ENCODE measurements around the gene ADRA2C. TPM values are rescaled to one million over a fixed set of nuclear protein-coding genes. Genes with fewer than 3 reads are reported as not detected.

ADRA2C gene
- total RNA-seq, 4 donors from 2014 or later, result 0.96 to 1.6 (median 1.1) TPM; not detected in 1

DNA sequence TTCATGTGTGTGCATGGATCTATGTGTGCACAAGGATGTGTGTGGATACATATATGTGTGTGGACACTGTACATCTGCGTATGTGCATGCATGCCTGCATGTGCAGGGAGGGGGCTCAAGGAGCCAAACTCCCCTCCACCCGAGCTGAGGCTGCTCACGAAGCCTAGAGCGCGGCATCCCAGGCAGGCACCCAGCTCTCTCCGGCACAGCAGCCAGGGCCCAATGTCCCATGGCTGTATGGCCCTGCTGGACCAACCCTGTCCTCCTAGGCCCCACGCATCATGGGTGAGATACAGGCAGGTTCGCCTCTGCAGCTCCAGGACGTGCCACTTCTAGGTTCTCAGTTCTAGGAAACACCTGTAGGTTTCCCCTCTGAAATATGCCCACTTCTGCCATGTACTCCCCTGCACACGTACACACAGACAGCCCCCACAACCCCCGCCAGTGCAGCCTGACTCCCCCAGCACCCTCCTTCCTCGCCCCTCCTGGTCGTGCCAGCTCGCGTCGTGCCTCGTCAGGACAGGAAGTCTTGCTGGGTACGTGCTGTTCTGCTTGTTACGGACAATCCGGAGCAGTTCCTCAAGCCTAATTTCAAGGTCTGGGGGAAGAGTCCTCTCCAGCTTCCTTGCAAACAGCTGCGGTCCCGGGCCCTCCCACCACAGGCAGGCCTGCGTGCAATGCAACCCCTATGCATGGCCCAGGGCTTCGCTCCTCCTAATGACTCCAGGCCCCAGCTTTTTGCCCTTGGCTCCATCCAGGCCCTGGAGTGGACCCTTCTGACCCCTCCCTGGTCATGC, 3.2 kb upstream of the ADRA2C start:
- in situ Hi-C loops (cut with MboI; ENCODE audit: low pct_ligation_motif_present in 1 of 4, low pct_unique_long_range_greater_than_20kb in 1 of 4, low sequenced_read_pairs in 3 of 4), result no loop called here
- no peak overlapping the region for H3K27ac ChIP-seq
- no peak for DNase-seq
- TF ChIP-seq POLR2A (IDR thresholded peaks at IDR 0.05), result no peak
- TF ChIP-seq POLR2AphosphoS5 (IDR thresholded peaks at IDR 0.05), result no peak
- TF ChIP-seq, protein P1, sequence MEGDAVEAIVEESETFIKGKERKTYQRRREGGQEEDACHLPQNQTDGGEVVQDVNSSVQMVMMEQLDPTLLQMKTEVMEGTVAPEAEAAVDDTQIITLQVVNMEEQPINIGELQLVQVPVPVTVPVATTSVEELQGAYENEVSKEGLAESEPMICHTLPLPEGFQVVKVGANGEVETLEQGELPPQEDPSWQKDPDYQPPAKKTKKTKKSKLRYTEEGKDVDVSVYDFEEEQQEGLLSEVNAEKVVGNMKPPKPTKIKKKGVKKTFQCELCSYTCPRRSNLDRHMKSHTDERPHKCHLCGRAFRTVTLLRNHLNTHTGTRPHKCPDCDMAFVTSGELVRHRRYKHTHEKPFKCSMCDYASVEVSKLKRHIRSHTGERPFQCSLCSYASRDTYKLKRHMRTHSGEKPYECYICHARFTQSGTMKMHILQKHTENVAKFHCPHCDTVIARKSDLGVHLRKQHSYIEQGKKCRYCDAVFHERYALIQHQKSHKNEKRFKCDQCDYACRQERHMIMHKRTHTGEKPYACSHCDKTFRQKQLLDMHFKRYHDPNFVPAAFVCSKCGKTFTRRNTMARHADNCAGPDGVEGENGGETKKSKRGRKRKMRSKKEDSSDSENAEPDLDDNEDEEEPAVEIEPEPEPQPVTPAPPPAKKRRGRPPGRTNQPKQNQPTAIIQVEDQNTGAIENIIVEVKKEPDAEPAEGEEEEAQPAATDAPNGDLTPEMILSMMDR (IDR thresholded peaks at IDR 0.05), result no peak
- TF ChIP-seq EP300 (IDR thresholded peaks at IDR 0.05; ENCODE audit: low read depth), result no peak
- peaks cover 30% of the 10 kb centered on the region for H3K27me3 ChIP-seq
- 76% methylated on average over 22 of the region's 24 CpGs; no CpG with 5 or more reads in 1 of the 2 donors for WGBS, 2 donors (ENCODE audit: low coverage in 1 of 2)
- peaks cover 0 to 8% (median 4%) of the 10 kb centered on the region in 4 donors for H3K4me1 ChIP-seq
- H3K4me3 ChIP-seq, result no peak overlapping the region
- H3K9me3 ChIP-seq, result no peaks in the 10 kb centered on the region
- intact Hi-C loops (cut with DNase I; ENCODE audit: low total_unique reads), result no loop called here
- no peaks in the 10 kb centered on the region for H3K36me3 ChIP-seq

DNA sequence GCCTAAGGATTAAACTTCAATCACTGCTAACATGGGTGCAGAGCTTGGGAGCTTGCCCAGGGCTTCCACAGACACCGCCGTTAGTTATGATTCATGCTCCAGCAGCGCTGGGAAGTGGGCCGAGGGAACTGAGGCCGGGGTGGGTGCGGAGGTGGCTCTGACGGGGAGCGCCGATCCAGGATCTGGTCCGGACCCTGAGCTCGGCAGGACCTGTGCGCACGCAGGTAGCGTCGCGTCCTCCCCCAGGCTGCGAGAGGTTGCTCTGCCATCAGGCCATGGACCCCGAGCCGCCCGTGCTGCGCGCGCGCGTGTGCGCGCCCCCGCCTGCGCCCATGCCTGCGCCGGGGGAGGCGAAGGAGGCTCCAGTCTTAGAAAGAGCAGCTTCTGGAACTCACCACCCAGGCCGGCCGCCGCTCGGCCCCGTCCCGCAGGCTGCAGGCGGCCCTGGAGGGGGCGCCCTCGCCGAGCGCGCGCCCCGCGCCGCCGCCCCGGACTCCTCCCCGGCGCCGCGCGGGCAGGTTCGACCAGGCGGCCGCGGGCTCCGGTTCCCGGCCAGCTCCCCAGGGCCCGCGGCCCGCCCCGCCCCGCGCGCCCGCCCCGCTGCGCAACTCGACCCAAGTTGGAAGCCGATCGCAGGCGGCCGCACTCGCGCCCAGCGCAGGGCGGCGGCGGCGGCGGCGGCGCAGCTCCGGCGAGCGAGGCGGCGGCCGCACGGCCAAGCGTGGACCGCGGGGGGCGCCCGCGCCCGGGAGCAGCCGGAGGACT, 732 bp upstream of the ADRA2C start:
- TF ChIP-seq, protein P1 (IDR thresholded peaks at IDR 0.05), result no peak
- TF ChIP-seq POLR2AphosphoS5 (IDR thresholded peaks at IDR 0.05), result no peak
- no peak for TF ChIP-seq POLR2A (IDR thresholded peaks at IDR 0.05)
- no peak for TF ChIP-seq EP300 (IDR thresholded peaks at IDR 0.05; ENCODE audit: low read depth)
- in situ Hi-C loops (cut with MboI; ENCODE audit: low pct_ligation_motif_present in 1 of 4, low pct_unique_long_range_greater_than_20kb in 1 of 4, low sequenced_read_pairs in 3 of 4) (no loop called here), intact Hi-C loops (cut with DNase I; ENCODE audit: low total_unique reads) (no loop called here)
- peaks cover 55% of the 10 kb centered on the region for H3K27me3 ChIP-seq
- DNase-seq, result no peak
- H3K27ac ChIP-seq, result no peak overlapping the region
- H3K9me3 ChIP-seq, result no peaks in the 10 kb centered on the region
- no peaks in the 10 kb centered on the region for H3K36me3 ChIP-seq
- 1% methylated on average over 37 of the region's 101 CpGs; no CpG with 5 or more reads in 1 of the 2 donors for WGBS, 2 donors (ENCODE audit: low coverage in 1 of 2)
- peaks cover 0 to 8% (median 4%) of the 10 kb centered on the region in 4 donors for H3K4me1 ChIP-seq
- H3K4me3 ChIP-seq, result peak overlapping the region in 2 of 4 donors; percentile 32 to 34

DNA sequence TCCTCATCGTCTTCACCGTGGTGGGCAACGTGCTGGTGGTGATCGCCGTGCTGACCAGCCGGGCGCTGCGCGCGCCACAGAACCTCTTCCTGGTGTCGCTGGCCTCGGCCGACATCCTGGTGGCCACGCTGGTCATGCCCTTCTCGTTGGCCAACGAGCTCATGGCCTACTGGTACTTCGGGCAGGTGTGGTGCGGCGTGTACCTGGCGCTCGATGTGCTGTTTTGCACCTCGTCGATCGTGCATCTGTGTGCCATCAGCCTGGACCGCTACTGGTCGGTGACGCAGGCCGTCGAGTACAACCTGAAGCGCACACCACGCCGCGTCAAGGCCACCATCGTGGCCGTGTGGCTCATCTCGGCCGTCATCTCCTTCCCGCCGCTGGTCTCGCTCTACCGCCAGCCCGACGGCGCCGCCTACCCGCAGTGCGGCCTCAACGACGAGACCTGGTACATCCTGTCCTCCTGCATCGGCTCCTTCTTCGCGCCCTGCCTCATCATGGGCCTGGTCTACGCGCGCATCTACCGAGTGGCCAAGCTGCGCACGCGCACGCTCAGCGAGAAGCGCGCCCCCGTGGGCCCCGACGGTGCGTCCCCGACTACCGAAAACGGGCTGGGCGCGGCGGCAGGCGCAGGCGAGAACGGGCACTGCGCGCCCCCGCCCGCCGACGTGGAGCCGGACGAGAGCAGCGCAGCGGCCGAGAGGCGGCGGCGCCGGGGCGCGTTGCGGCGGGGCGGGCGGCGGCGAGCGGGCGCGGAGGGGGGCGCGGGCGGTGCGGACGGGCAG, 792 bp downstream of the ADRA2C start:
- H3K4me3 ChIP-seq, result peak overlapping the region in 2 of 4 donors; percentile 16 to 36
- H3K36me3 ChIP-seq, result no peaks in the 10 kb centered on the region
- peak overlapping the region in 1 of 4 donors; percentile 16 for H3K27ac ChIP-seq
- in situ Hi-C loops (cut with MboI; ENCODE audit: low pct_ligation_motif_present in 1 of 4, low pct_unique_long_range_greater_than_20kb in 1 of 4, low sequenced_read_pairs in 3 of 4), result no loop called here
- DNase-seq, result no peak
- no peak for TF ChIP-seq POLR2A (IDR thresholded peaks at IDR 0.05)
- no peak for TF ChIP-seq EP300 (IDR thresholded peaks at IDR 0.05; ENCODE audit: low read depth)
- TF ChIP-seq, protein P1 (IDR thresholded peaks at IDR 0.05), result no peak
- no peak for TF ChIP-seq POLR2AphosphoS5 (IDR thresholded peaks at IDR 0.05)
- WGBS, 2 donors (ENCODE audit: low coverage in 1 of 2), result 38% methylated on average over 73 of the region's 107 CpGs; no CpG with 5 or more reads in 1 of the 2 donors
- no peaks in the 10 kb centered on the region for H3K9me3 ChIP-seq
- peaks cover 0 to 8% (median 4%) of the 10 kb centered on the region in 4 donors for H3K4me1 ChIP-seq
- intact Hi-C loops (cut with DNase I; ENCODE audit: low total_unique reads), result no loop called here
- peaks cover 59% of the 10 kb centered on the region for H3K27me3 ChIP-seq
